H1 (cell line): ENCODE data around the gene TNS1. TPM values are rescaled to one million over a fixed set of nuclear protein-coding genes. Genes with fewer than 3 reads are reported as not detected.

Experiments
- CTCF ChIA-PET: fragments of 300-600 bp; sonication (Branson Sonifier 250); formaldehyde crosslinking; loops from one replicate; lab custom pipeline; 2021; ENCODE audit not compliant: partially characterized antibody; lab: Charles Lee
- POLR2A ChIA-PET: fragments of 300-600 bp; sonication (Branson Sonifier 250); formaldehyde crosslinking; loops from one replicate; lab custom pipeline; 2021; ENCODE audit warnings: inconsistent platforms; ENCODE audit not compliant: partially characterized antibody; lab: Charles Lee
- DNase-seq, 2 experiments: peaks; one replicate each; pipeline versions ENCODE4 v3.0.0 to v3.0.0-alpha.2; 2010 to 2022; ENCODE audit warnings: low spot score in 2 of 2, low read depth in 1 of 2, mixed read lengths in 1 of 2
- FAIRE-seq: peaks from 2 replicates; lab custom pipeline; 2011; peaks lifted over from hg19 to GRCh38; lab: Jason Lieb, UNC
- H2AFZ ChIP-seq: 2 replicates; pipeline ENCODE4 v1.8.1; 2012; ENCODE audit warnings: low read length, inconsistent platforms
- H2AK5ac ChIP-seq: 2 replicates; pipeline ENCODE4 v1.6.1; 2013; ENCODE audit warnings: low read depth, low read length
- H2BK120ac ChIP-seq: replicated peaks from 2 replicates; pipeline ENCODE3; 2013; ENCODE audit warnings: low read depth, low read length, inconsistent platforms
- H2BK12ac ChIP-seq: 2 replicates; pipeline ENCODE4 v1.6.1; 2013; ENCODE audit warnings: low read depth, low read length
- H2BK15ac ChIP-seq: 2 replicates; pipeline ENCODE4 v1.6.1; 2013; ENCODE audit warnings: low read length
- H2BK20ac ChIP-seq: 2 replicates; pipeline ENCODE4 v1.6.1; 2013; ENCODE audit warnings: low read length
- H2BK5ac ChIP-seq: 2 replicates; pipeline ENCODE4 v1.6.1; 2013; ENCODE audit warnings: low read depth, low read length
- H3K14ac ChIP-seq: 2 replicates; pipeline ENCODE4 v1.6.1; 2013; ENCODE audit warnings: inconsistent platforms; ENCODE audit not compliant: insufficient read length
- H3K18ac ChIP-seq: 2 replicates; pipeline ENCODE4 v1.6.1; 2013; ENCODE audit warnings: low read length; ENCODE audit errors: extremely low read depth
- H3K23ac ChIP-seq: 2 replicates; pipeline ENCODE4 v1.6.1; 2013; ENCODE audit warnings: inconsistent platforms; ENCODE audit not compliant: insufficient read length
- H3K23me2 ChIP-seq: 2 replicates; pipeline ENCODE4 v1.6.1; 2013; ENCODE audit warnings: low read depth, low read length
- H3K27ac ChIP-seq: 2 replicates; pipeline ENCODE4 v1.6.1; 2011; ENCODE audit warnings: low read depth, low read length, inconsistent platforms
- H3K27me3 ChIP-seq, 4 experiments: replicated peaks in 1 of 4; 1 replicate in 1 of 4; 2 replicates in 3 of 4; pipeline versions ENCODE4 v1.6.1 to v1.8.1; 2011 to 2013; ENCODE audit warnings: low read length in 3 of 4, mild to moderate bottlenecking in 3 of 4, inconsistent platforms in 2 of 4, mixed read lengths in 2 of 4, moderate library complexity in 1 of 4; ENCODE audit not compliant: control insufficient read depth in 3 of 4, insufficient read depth in 3 of 4; ENCODE audit errors: extremely low read depth in 1 of 4
- H3K36me3 ChIP-seq, 4 experiments: 2 replicates each; pipeline versions ENCODE4 v1.6.1 to v1.8.1; 2011 to 2013; ENCODE audit warnings: mild to moderate bottlenecking in 4 of 4, low read length in 3 of 4, moderate library complexity in 2 of 4, control low read depth in 1 of 4, inconsistent platforms in 1 of 4; ENCODE audit not compliant: insufficient read depth in 4 of 4, control insufficient read depth in 2 of 4
- H3K4ac ChIP-seq: replicated peaks from 2 replicates; pipeline ENCODE3; 2013; ENCODE audit warnings: low read length, low read depth, mixed read lengths, inconsistent platforms; ENCODE audit not compliant: insufficient read length
- H3K4me1 ChIP-seq, 4 experiments: replicated peaks in 1 of 4; 1 replicate in 1 of 4; 2 replicates in 3 of 4; pipeline versions ENCODE4 v1.6.1 to v1.8.1; 2011 to 2013; ENCODE audit warnings: low read length in 3 of 4, inconsistent platforms in 2 of 4, mixed read lengths in 1 of 4; ENCODE audit not compliant: insufficient read depth in 4 of 4, control insufficient read depth in 3 of 4
- H3K4me2 ChIP-seq, 2 experiments: 2 replicates each; pipeline versions ENCODE4 v1.6.1 to v1.8.1; 2011 to 2013; ENCODE audit warnings: low read depth in 2 of 2, low read length in 2 of 2, control low read depth in 1 of 2, inconsistent platforms in 1 of 2, mild to moderate bottlenecking in 1 of 2; ENCODE audit not compliant: insufficient read depth in 1 of 2
- H3K4me3 ChIP-seq, 4 experiments: fragments of 200-600, 300-600 bp in 1 of 4; sonication (generic), shearing (Covaris generic), sonication (Bioruptor Twin) in 1 of 4; 2 replicates each; pipeline versions ENCODE4 v1.5.1 to v1.8.1; 2011 to 2016; ENCODE audit warnings: low read length in 4 of 4, low read depth in 3 of 4, control low read depth in 2 of 4, inconsistent platforms in 2 of 4, mild to moderate bottlenecking in 2 of 4, mixed read lengths in 1 of 4, moderate library complexity in 1 of 4; ENCODE audit not compliant: insufficient read depth in 2 of 4; ENCODE audit errors: extremely low read depth in 1 of 4
- H3K56ac ChIP-seq: replicated peaks from 2 replicates; pipeline ENCODE3; 2013; ENCODE audit warnings: low read depth, mild to moderate bottlenecking, mixed read lengths, low read length, inconsistent platforms; ENCODE audit not compliant: insufficient read length
- H3K79me1 ChIP-seq: 2 replicates; pipeline ENCODE4 v1.6.1; 2013; ENCODE audit warnings: low read depth, low read length, control low read depth
- H3K79me2 ChIP-seq, 2 experiments: 2 replicates each; pipeline versions ENCODE4 v1.6.1 to v1.8.1; 2012 to 2013; ENCODE audit warnings: low read length in 2 of 2, mild to moderate bottlenecking in 2 of 2, inconsistent platforms in 1 of 2; ENCODE audit not compliant: insufficient read depth in 2 of 2, control insufficient read depth in 1 of 2
- H3K9ac ChIP-seq, 4 experiments: replicated peaks in 1 of 4; 1 replicate in 1 of 4; 2 replicates in 3 of 4; pipeline versions ENCODE4 v1.6.1 to v1.8.1; 2011 to 2013; ENCODE audit warnings: low read depth in 3 of 4, low read length in 3 of 4, control low read depth in 2 of 4, mild to moderate bottlenecking in 2 of 4, moderate library complexity in 2 of 4, inconsistent platforms in 1 of 4; ENCODE audit errors: extremely low read depth in 1 of 4
- H3K9me3 ChIP-seq, 2 experiments: 2 replicates each; pipeline versions ENCODE4 v1.6.1 to v1.8.1; 2012 to 2013; ENCODE audit warnings: mild to moderate bottlenecking in 2 of 2, moderate library complexity in 2 of 2, control low read depth in 1 of 2, inconsistent platforms in 1 of 2, low read depth in 1 of 2, low read length in 1 of 2, mixed read lengths in 1 of 2; ENCODE audit not compliant: insufficient read depth in 2 of 2
- H4K20me1 ChIP-seq, 2 experiments: replicated peaks in 1 of 2; 2 replicates each; pipeline versions ENCODE3 to v1.8.1; 2011 to 2013; ENCODE audit warnings: inconsistent platforms in 2 of 2, low read length in 2 of 2, mild to moderate bottlenecking in 1 of 2; ENCODE audit not compliant: insufficient read depth in 2 of 2, control insufficient read depth in 1 of 2
- H4K5ac ChIP-seq: 2 replicates; pipeline ENCODE4 v1.6.1; 2013; ENCODE audit warnings: low read length, low read depth, mixed read lengths, inconsistent platforms; ENCODE audit not compliant: insufficient read length
- H4K8ac ChIP-seq: 2 replicates; pipeline ENCODE4 v1.8.0; 2013; ENCODE audit warnings: mild to moderate bottlenecking, moderate library complexity, low read length, inconsistent platforms; ENCODE audit not compliant: insufficient read depth; ENCODE audit errors: extremely low read depth
- H4K91ac ChIP-seq: replicated peaks from 2 replicates; pipeline ENCODE3; 2013; ENCODE audit warnings: low read length, mixed read lengths, inconsistent platforms; ENCODE audit not compliant: insufficient read length
- CTCF ChIP-seq, 3 experiments: IDR thresholded peaks; 1 replicate in 2 of 3; 2 replicates in 1 of 3; pipeline versions ENCODE4 v1.5.1 to v1.6.1; 2011; ENCODE audit warnings: low read length in 3 of 3, mild to moderate bottlenecking in 3 of 3, inconsistent platforms in 2 of 3, low read depth in 1 of 3, moderate library complexity in 1 of 3; ENCODE audit not compliant: insufficient read depth in 1 of 3; ENCODE audit errors: control extremely low read depth in 1 of 3
- RAD21 ChIP-seq, 2 experiments: IDR thresholded peaks in 1 of 2; conservative IDR thresholded peaks in 1 of 2; 2 replicates each; pipeline ENCODE4 v1.6.1; 2011; ENCODE audit warnings: low read depth in 2 of 2, low read length in 2 of 2, improper control_type of control experiment in 1 of 2, inconsistent platforms in 1 of 2, mild to moderate bottlenecking in 1 of 2, moderate library complexity in 1 of 2
- RFX5 ChIP-seq: IDR thresholded peaks from 2 replicates; pipeline ENCODE4 v1.6.1; 2011; ENCODE audit warnings: low read depth, low read length, improper control_type of control experiment, borderline replicate concordance
- WGBS, 2 experiments: shearing (Covaris generic) in 1 of 2; methylation state at CpG; one replicate each; pipeline versions ENCODE4 v1.1.6 to v1.1.7; 2013 to 2015; ENCODE audit warnings: low lambda C conversion rate in 2 of 2, mixed read lengths in 2 of 2, inconsistent platforms in 1 of 2, low coverage in 1 of 2, missing lambda C conversion rate in 1 of 2; ENCODE audit not compliant: insufficient replicate concordance in 2 of 2, insufficient coverage in 1 of 2, insufficient read length in 1 of 2; ENCODE audit errors: extremely low coverage in 1 of 2, missing lambda C conversion rate in 1 of 2; 5-methylcytosine and 5-hydroxymethylcytosine counted together
- polyA plus RNA-seq, 7 experiments: library from polyadenylated mRNA; depleted of rRNA in 3 of 7; stranded (reverse) in 5 of 7; unstranded in 2 of 7; fragments of >200 nt in 5 of 7; fragments of 200-250 nt in 2 of 7; gene quantifications; 1 replicate in 5 of 7; 2 replicates in 1 of 7; 4 replicates in 1 of 7; pipeline versions ENCODE4 v1.2.1 to v1.2.3, GENCODE V29; 2011 to 2013; ENCODE audit warnings: missing spikeins in 2 of 7, mixed read lengths in 2 of 7
- total RNA-seq: library from RNA; stranded (reverse); fragmentation: NEBNext Ultra II Directional; extraction: Animal tissue kit (Norgen Biotek cat#: 25700); gene quantifications from 2 replicates; pipeline ENCODE4 v1.2.1, GENCODE V29; 2021
- TF ChIP-seq, protein P1 (sequence below): IDR thresholded peaks from 2 replicates; pipeline ENCODE4 v1.6.1; 2012; ENCODE audit warnings: inconsistent platforms

TNS1 gene
- total and polyA plus RNA-seq, 2 of the 8 experiments (the other 6 are each of a cell fraction or from before 2014, with no cell fraction given), result 1.5 to 5.1 TPM

DNA sequence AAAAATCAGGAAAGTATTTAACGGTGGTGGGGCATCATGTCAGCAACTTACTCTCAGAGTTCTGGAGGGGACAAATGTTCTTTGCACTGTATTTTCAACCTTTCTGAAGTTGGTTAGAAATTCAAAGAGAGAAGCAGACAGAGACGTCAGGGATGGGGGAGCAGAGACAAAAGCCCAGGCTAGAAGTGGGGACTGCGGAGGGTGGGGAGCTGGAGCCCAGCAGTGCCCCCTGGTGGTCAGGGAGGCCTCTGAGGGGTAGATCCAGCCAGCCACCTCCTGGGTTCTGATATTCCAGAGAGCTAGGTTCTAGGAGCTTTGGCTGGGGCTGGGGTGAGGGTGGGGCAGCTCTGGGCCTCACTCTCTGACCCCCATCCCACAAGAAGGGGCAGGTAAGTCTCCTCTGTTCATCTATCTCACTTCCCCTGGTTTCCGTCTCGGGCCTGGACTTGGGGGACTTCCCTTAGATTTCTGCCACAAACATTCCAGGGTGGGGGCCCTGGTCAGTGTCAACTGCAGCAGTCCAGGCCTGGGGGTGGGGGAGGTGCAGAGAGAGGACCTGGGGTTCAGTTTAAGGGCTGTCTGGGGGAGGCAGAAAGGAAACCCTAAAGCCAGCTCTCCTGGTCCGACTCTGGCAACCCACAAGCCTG, 8.9 kb downstream of the TNS1 start:
- no peak overlapping the region for H3K4ac ChIP-seq
- no peak overlapping the region for H2BK20ac ChIP-seq
- no peak overlapping the region for H2BK5ac ChIP-seq
- H3K14ac ChIP-seq, result no peak overlapping the region
- DNase-seq, result peak; percentile 25 to 93
- no peak overlapping the region for H3K56ac ChIP-seq
- no peak overlapping the region for H3K4me3 ChIP-seq
- no peak overlapping the region for H3K23ac ChIP-seq
- CTCF ChIA-PET, result interaction anchor here (0.6 to 22.4 kb wide), 58 partner anchors 9 to 734 kb away, joined by 3 to 480 read pairs (median 6); partner anchors contain the start of genes RUFY4 and TNS1
- H3K18ac ChIP-seq, result no peak overlapping the region; the same call in 1 of the 2 replicates
- no peak overlapping the region; a peak in 1 of 7 replicates for H3K9ac ChIP-seq
- POLR2A ChIA-PET, result interaction anchor here (0.6 to 3.4 kb wide), 5 partner anchors 10 to 274 kb away, joined by 3 to 11 read pairs (median 4); no protein-coding TSS in a partner anchor
- TF ChIP-seq, protein P1, sequence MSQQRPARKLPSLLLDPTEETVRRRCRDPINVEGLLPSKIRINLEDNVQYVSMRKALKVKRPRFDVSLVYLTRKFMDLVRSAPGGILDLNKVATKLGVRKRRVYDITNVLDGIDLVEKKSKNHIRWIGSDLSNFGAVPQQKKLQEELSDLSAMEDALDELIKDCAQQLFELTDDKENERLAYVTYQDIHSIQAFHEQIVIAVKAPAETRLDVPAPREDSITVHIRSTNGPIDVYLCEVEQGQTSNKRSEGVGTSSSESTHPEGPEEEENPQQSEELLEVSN, result no peak
- TF ChIP-seq RAD21 (IDR thresholded peaks at IDR 0.05 in 1 of 2, conservative IDR thresholded peaks at IDR 0.05 in 1 of 2; ENCODE audit: low read depth in 2 of 2, low read length in 2 of 2), result peak; percentile 57 to 74
- TF ChIP-seq RFX5, result no peak
- peak in 2 of 3 experiments; percentile 84 to 91; a peak in 3 of 4 replicates for TF ChIP-seq CTCF (IDR thresholded peaks at IDR 0.05; ENCODE audit: control extremely low read depth in 1 of 3, insufficient read depth in 1 of 3, low read depth in 1 of 3, low read length in 3 of 3)
- no peak overlapping the region for H2BK120ac ChIP-seq
- H3K36me3 ChIP-seq, result no peaks in the 10 kb centered on the region
- 26% methylated on average over 3 of the region's 6 CpGs; no CpG with 5 or more reads in 1 of the 2 experiments for WGBS, 2 experiments
- H3K9me3 ChIP-seq, result no peaks in the 10 kb centered on the region
- H4K5ac ChIP-seq, result no peak overlapping the region
- H2BK15ac ChIP-seq, result no peak overlapping the region
- no peak overlapping the region for H2AK5ac ChIP-seq
- H4K91ac ChIP-seq, result no peak overlapping the region
- H3K4me1 ChIP-seq, result peaks cover 0 to 13% (median 6%) of the 10 kb centered on the region in 4 experiments; a peak in 4 of 7 replicates
- H4K20me1 ChIP-seq, result peaks cover 0 to 7% of the 10 kb centered on the region in 2 experiments
- peaks cover 8% of the 10 kb centered on the region; the same call in 1 of the 2 replicates for H3K23me2 ChIP-seq
- peak; percentile 50 for FAIRE-seq
- H2BK12ac ChIP-seq, result no peak overlapping the region
- no peak overlapping the region for H3K4me2 ChIP-seq
- H3K27me3 ChIP-seq, result no peaks in the 10 kb centered on the region; a peak in 3 of 7 replicates
- no peak overlapping the region for H3K27ac ChIP-seq
- no peaks in the 10 kb centered on the region for H3K79me2 ChIP-seq
- no peaks in the 10 kb centered on the region for H3K79me1 ChIP-seq
- H2AFZ ChIP-seq, result no peak overlapping the region
- no peak overlapping the region for H4K8ac ChIP-seq
